ENCODE data around the gene C21orf91.

The C21orf91 gene

DNA sequence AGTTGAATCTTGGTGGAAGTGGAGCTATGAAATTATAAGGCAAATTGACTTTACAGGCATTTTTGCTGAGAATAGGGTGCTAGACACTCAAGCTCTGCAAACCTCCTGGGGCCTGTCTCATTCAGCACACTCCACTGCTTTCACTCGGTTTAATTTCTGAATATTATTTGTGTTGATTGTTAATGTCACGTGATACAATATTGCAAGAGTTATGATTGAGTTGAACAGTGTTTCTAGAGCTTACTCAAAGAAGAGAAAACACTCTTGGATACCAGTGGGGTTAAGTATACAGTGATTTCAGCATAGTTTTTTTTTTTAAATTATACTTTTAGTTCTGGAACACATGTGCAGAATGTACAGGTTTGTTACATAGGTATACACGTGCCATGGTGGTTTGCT lies 49.7 kb downstream of the C21orf91 start:
- TF ChIP-seq, protein P1, sequence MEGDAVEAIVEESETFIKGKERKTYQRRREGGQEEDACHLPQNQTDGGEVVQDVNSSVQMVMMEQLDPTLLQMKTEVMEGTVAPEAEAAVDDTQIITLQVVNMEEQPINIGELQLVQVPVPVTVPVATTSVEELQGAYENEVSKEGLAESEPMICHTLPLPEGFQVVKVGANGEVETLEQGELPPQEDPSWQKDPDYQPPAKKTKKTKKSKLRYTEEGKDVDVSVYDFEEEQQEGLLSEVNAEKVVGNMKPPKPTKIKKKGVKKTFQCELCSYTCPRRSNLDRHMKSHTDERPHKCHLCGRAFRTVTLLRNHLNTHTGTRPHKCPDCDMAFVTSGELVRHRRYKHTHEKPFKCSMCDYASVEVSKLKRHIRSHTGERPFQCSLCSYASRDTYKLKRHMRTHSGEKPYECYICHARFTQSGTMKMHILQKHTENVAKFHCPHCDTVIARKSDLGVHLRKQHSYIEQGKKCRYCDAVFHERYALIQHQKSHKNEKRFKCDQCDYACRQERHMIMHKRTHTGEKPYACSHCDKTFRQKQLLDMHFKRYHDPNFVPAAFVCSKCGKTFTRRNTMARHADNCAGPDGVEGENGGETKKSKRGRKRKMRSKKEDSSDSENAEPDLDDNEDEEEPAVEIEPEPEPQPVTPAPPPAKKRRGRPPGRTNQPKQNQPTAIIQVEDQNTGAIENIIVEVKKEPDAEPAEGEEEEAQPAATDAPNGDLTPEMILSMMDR (IDR thresholded peaks at IDR 0.05; ENCODE audit: control insufficient read depth, extremely low read depth, insufficient read depth), result no peak
- DNase-seq (ENCODE audit: low read depth), result no peak
- no peak overlapping the region for H3K4me3 ChIP-seq (ENCODE audit: low read depth, low read length)

- H3K4me3 ChIP-seq (ENCODE audit: low read depth, low read length), result no peak overlapping the region
- peak; percentile 71 for DNase-seq (ENCODE audit: low read depth)
- TF ChIP-seq, protein P1 (IDR thresholded peaks at IDR 0.05; ENCODE audit: control insufficient read depth, extremely low read depth, insufficient read depth), result no peak
These were observed 50.2 kb downstream of the C21orf91 start for GRCh38 chr21:17768840-17769446.

DNA sequence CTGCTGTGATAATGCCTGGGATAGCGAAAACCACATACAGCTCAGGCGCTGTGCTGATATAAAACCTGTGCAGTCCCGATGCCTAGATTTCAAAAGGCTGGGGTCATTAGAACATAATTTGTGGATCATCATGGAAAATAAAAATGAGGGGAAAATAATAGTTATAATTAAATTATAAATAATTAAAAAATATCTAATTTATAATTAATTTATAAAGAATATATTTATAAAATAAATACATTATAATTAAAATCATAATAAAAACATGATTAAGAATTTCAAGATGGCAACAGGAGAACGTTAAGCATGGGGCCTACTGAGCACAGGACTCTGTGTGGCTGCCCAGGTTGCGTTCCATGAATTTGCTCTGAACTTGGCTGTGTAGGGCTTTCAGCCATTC lies 53.9 kb downstream of the C21orf91 start:
- TF ChIP-seq, protein P1 (IDR thresholded peaks at IDR 0.05; ENCODE audit: control insufficient read depth, extremely low read depth, insufficient read depth), result no peak
- DNase-seq (ENCODE audit: low read depth), result no peak
- H3K4me3 ChIP-seq (ENCODE audit: low read depth, low read length), result no peak overlapping the region

DNA sequence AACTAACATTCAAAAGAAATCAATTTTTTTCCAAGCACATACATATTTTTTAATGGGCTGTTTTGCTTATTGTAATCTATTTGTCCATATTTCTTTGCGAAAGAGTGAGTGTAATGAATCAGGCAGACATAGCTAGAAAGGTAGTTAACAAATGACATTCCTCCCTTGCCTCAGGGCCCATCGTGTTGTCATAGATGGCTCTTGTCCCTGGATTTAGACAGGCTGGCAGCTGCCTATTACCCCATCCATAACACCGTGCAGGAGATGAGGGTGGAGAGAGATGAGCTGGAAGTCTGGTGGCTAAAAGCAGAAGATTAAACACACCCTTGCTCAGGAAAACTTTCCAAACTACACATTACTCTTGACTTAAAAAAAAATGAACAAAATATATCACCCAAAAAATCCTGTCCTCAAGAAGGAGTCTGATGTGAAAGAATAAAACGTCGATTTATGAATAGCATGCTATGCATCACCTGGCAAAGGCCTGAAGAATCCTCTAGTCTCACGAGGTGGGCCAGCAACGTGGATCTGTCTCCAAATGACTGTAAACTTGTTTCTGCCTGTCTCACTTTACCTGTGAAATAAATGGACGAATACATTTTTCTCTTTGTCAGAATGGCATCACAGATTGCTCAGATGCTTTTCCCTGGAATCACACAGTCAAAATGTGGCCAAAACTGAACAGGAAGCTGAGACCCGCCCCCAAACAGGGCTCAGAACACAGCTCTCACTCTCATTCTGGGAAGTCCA lies 55.7 kb downstream of the C21orf91 start:
- no peak for DNase-seq (ENCODE audit: low read depth)
- H3K4me3 ChIP-seq (ENCODE audit: low read depth, low read length), result no peak overlapping the region
- TF ChIP-seq, protein P1 (IDR thresholded peaks at IDR 0.05; ENCODE audit: control insufficient read depth, extremely low read depth, insufficient read depth), result no peak

DNA sequence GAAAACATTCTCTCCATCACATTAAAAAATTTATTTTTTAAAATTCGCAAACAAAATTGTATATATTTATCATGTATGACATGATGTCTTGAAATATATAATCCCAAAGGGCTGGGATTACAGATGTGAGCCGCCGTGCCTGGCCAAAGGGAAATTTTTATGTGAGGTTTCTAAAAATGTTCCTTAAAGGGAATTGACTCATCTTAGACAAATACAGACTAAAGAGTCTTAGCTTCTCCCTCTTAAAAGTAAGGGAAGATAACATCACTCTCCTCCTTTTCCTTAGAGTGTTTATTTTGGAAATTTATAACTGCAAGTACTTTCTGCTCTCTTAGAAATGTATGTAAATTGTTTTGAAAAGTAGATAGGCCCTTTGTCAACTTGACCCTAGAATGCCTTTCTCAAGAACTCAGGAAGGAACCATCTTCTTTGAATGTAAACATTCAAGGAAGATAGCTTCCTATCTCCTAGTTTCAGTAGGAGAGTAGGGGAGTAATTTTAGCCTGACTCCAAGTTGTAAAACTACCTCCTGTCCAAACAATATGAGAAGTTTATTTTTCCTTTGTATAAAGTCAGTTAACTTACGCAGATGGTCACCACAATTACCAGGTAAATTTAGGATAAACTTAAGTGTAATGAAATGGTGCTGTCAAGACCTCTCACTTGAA lies 59.5 kb downstream of the C21orf91 start:
- no peak for DNase-seq (ENCODE audit: low read depth)
- H3K4me3 ChIP-seq (ENCODE audit: low read depth, low read length), result no peak overlapping the region

GRCh38 chr21:17758683-17759082 lies 60.5 kb downstream of the C21orf91 start:
- no peak overlapping the region for H3K4me3 ChIP-seq (ENCODE audit: low read depth, low read length)
- no peak for DNase-seq (ENCODE audit: low read depth)
- TF ChIP-seq, protein P1 (IDR thresholded peaks at IDR 0.05; ENCODE audit: control insufficient read depth, extremely low read depth, insufficient read depth), result no peak

More for the DNA sequence above, 59.5 kb downstream of the C21orf91 start:
- TF ChIP-seq, protein P1 (IDR thresholded peaks at IDR 0.05; ENCODE audit: control insufficient read depth, extremely low read depth, insufficient read depth), result no peak
